T-helper 2 cell (primary cell): Measurements from ENCODE around the gene JADE2.

Experiments
- DNase-seq, 5 experiments: peaks; one replicate each; pipeline versions ENCODE4 v3.0.0 to v3.0.0-alpha.2; 2012 to 2022

JADE2 gene

DNA sequence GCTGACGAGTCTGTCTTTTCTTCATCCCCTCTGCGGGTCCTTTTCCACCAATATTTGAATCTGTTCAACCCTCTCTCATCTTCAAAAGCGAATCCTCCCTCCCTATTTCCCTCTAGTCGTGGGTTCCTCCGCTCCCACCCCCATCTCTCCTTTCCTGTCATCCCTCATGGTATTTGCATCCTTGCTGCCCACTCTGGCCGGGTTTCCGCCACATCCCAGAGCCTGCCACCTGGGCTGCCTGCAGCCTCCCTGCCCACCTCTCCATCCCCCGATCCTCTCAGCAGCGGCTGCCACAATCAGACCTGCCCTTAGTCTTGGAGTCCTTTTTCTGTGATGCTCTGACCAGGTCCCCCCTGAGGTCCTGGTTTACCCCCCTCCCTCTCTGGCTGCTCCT is 44.9 kb downstream of the JADE2 start:
- no peak for DNase-seq

DNA sequence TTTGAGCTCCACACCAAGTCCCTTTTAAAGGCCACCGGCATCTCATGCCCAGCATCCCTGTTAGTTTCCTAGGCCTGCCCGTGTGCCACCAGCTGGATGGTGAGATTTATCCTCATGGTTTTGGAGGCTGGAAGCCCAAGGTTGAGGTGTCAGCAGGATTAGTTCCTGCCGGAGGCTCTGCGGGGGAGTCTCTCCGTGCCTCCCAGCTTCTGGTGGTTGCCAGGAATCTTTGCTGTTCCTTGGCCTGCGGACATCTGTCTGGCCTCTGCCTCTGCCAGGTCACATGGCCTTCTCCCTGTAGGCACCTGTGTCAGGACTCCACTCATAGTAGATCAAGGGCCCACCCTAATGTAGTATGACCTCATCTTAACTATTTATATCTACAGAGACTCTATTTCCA is 45.4 kb downstream of the JADE2 start:
- DNase-seq: no peak

DNA sequence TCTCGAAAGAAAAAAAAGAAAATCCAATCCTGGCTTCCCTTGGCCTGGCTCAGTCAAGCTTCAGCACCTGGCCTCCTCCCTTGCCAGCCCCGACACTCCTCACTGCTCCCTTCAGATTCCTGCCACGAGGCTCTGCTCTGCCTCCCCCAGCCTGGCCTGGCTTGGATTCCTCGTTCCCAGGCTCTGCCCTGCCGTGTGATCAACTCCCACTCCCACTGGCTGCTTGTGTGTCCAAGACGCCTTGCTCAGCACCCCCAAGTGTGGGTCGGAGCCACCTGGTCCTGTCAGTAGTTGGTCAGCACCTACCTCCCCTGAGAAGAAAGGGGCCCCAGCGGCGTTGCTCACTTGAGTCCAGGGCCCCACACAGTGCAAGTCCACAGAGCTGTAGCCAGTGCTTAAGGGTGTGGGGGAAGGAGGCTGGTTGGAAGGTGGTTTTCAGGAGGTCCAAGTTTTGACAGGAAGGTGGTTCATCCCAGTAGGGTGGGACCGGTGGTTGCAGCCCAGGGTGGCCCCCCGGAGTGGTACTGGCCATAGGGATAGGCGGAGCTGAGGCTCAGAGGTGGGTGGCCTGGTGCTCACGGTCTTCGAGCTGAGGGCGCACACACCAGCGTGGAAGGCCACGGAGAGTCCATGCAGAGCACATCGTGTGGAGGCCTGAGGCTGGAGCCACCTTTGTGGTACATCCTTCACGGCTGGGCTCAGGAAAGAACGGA is 46.4 kb downstream of the JADE2 start:
- DNase-seq: no peak

DNA sequence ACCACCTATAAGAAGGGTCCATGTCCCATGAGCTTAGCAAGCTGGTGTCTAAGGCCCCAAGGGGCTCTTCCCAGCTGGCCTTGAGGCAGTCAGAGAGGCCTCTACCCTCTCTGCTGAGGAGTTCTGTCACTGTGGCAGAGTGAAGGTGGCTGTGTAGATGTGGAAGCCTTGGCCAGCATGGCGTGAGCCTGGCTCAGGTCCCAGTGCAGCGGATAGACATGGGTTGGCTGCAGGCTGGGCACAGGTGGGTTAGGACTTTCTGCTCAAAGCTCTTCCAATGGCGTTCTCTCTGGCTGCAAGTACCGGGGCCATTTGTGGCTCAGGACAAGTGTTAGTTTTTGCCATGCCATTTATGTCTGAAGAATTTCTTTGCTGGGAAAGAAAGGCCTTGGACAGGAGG is 47.3 kb downstream of the JADE2 start:
- no peak for DNase-seq

DNA sequence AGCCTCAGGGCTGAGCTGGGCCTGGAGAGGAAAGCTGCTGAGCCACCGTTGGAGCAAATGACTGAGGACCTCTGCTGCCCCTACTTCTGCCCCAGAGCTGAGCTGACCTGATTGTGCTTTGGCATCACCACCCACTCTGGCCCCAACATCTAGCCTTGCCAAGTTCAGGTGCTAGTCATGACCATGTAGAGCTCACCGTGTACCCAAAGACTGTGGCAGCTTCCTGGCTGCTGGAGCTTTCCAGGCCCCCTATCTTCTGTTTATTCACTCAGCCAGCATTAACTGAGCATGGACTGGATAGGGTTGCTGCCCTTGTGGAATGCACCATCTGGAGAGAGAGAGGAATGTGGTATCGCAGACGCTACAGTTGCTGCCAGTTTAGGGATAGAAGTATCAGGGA is 49.1 kb downstream of the JADE2 start:
- DNase-seq: no peak

DNA sequence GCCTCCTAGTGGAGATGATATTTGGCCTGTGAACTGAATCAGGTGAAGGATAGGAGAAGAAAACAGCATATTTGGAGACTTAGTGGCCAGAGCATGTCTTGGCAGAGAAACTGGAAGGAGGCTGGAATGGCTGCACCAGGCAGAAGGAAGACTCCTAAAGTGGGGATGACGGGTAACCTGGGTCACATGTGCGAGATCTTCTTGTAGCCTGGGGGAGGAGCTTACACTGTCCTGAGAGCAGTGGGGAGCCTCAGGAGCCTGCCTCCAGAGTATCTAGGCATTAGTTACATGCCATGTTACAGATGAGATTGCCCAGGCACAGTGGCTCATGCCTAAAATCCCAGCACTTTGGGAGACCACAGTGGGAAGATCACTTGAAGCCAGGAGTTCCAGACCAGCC is 49.8 kb downstream of the JADE2 start:
- DNase-seq: no peak

DNA sequence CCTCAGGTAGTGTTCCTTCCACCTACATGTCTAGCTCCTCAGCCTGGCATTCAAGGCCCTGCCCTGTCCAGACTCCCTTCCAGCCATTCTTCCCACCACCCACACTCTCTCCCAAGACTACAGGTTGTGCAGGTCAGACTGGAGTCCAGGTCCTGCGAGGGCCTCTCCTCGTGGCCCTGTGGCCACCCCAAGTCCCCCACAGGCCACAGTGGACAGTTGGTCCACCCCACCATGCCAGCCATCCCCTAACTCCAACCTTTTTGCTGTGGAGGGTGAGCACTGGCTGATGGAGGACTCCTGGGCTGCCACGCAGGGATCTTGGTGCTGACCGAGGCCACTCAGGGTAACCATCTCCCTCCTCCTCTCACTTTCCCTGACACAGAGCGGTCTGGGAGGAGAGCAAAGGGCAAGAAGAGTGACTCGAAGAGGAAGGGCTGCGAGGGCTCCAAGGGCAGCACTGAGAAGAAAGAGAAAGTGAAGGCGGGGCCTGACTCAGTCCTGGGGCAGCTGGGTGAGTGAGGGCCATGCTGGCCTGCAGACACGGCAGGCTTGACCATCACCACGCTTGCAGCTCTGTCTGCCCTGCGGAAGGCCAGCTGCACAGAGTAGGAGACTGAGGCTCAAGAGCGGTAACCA is 51.0 kb downstream of the JADE2 start:
- no peak for DNase-seq

DNA sequence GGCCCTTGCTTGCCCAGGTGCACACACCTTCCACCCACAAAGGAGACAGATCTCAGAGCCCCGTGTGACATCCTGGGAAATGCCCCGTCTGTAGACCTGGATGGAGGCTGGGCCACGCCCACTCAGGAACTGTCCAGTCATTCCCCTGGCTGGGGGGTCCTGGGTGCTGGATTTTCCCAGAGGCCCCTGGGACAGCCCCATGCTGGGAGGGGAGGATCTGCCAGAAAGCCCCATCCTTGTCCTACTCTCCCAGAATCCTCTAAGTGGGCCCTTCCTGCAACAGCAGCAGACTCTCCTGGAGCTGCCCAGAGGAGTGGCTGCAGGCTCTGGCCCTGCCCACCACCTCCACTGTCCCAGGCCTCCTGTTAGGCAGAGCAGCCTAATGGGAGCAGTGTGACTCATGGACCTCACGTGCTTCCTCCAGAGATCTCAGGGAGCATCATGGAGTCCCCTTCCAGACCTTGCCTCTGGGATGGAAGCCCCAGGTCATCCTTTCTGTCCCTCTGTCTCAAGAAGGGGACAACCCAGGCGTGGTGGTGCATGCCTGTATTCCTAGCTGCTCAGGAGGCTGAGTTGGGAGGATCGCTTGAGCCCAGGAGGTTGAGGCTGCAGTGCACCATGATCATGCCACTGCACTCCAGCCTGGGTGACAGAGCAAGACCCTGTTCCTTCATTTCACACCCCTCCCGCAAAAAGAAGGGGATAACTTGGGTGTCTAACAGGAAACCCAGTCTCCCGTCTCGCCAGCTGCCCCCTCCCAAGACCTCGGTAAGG is 51.7 kb downstream of the JADE2 start:
- DNase-seq: no peak

DNA sequence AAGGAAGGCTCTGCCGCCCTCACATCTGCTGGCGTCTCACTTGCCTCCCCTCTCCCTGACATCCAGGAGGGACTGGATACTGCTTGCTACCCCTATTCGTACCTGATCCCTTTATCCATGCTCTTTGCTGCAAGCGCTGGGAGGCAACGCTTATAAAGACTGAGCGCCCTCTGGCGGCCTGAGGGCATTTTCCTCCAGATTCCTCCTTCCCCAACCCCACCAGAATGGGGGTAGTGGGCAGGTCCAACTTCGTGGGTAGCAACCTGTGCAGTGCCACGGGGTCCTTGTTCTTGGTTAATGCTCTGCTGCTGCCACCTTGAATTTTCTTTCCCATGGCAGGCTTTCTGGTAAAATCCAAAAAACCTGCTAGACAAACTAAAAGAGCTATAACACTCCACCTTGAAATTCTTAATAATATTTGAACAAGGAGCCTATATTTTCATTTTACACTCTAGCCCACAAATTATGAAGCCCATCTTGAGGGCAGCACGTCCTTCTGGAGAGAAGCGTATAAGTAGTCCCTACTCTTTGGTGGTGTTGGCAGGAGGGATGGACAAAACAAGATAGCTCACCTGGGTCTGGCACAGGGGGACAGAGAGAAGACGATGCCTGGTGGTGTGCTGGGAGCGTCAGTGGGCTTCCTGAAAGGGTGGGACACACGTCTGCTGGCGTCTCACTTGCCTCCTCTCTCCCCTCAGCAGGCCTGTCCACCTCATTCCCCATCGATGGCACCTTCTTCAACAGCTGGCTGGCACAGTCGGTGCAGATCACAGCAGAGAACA is 52.5 kb downstream of the JADE2 start:
- DNase-seq: peak; percentile 43 to 73 (median 65)

DNA sequence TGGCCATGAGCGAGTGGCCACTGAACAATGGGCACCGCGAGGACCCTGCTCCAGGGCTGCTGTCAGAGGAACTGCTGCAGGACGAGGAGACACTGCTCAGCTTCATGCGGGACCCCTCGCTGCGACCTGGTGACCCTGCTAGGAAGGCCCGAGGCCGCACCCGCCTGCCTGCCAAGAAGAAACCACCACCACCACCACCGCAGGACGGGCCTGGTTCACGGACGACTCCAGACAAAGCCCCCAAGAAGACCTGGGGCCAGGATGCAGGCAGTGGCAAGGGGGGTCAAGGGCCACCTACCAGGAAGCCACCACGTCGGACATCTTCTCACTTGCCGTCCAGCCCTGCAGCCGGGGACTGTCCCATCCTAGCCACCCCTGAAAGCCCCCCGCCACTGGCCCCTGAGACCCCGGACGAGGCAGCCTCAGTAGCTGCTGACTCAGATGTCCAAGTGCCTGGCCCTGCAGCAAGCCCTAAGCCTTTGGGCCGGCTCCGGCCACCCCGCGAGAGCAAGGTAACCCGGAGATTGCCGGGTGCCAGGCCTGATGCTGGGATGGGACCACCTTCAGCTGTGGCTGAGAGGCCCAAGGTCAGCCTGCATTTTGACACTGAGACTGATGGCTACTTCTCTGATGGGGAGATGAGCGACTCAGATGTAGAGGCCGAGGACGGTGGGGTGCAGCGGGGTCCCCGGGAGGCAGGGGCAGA is 53.3 kb downstream of the JADE2 start:
- DNase-seq: no peak

DNA sequence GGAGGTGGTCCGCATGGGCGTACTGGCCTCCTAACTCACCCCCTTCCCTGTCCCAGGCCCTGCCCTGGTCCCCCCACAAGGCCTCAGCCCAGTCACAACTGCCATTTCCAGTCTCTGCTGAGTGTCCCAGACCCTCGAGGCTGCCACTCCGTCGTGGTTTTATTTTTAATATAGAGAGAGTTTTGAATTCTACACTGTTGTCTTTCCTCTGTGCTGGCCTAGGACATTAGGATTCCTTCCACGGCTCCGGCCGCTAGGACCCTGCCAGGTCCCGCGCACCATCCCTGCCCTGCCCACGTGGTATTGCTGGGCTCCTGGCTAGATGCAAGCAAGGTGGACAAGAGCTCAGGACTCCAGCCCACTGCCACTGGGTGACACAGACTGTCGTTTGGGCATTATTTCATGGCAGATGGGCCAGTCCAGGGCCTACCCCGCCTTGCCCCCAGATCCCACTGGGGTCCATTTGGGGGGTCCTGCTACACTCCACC is 53.9 kb downstream of the JADE2 start:
- no peak for DNase-seq

DNA sequence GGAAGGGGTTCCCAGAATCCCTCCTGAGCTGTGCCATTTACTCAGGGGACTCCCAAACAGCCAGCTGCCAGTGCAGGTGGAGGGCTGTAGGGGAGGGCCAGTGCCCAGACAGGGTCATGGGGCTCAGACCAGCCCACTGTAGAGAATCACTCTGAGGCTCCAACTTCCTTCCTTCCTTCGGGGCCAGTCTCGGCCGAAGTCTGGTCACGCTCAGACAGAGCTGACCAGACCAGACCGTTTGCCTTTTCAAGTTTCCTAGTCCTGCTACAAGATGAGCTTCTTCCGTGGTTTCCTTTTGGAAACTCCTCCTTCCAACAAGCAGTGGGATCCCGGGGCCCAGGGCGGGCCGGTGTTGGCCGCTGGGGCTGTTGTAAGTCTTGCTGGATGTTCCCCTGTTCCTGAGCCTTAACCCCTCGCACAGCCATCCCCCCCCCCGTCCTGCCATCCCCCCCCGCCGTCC is 54.6 kb downstream of the JADE2 start:
- DNase-seq: no peak

DNA sequence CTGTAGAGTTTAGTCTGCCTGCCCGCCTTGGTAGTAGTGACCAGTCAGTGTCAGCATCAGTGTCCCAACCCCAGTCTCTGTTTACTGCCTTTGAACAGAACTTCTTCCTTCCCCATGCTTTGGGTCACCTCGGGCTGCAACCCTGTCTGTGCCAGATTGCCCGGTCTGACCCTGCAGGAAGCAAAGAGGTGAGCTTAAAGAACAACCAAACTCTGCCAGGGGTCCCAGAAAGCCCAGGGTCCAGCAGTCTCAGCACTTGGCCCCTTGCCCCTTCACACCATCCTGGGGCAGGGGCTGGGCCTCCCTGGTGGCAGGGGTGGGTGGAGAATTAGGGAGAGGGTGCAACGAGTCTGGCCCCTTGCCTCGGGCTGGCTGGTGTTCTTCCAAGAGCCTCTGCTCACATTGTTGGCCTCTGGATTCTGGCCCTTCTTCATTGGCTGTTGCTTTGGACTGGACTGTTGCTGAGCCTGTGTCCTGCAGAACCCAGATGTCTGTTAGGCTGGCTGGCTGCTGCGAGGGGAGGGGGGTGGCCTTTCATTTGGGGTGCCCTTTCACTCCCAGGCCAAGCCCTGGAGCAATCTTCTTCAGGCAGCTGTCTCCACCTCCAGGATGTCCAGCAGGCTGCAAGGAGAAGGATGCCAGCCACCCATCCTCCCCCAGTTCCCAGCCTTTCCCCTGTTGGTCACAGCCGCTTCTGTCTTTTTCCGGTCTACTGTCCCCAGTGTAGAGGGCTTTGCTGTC is 55.9 kb downstream of the JADE2 start:
- DNase-seq: no peak

DNA sequence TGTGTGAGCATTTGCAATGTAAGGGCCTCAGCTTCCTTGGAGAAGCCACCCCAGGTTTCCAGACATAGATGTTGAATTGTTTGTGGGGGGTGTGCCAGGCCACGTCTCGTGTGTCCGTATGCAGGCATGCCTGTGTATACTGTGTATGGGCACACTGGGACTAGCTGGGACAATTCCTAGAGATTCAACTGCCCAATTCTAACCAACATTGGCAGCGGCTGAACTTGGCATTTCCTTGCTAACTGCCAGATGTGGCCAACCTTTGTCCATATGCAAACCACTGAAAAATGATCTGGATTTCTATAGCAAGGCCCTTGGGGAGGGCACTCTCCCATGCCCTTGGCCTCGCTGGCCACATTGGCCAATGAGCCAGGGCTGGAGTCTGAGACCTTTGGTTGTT is 56.8 kb downstream of the JADE2 start:
- DNase-seq: no peak

DNA sequence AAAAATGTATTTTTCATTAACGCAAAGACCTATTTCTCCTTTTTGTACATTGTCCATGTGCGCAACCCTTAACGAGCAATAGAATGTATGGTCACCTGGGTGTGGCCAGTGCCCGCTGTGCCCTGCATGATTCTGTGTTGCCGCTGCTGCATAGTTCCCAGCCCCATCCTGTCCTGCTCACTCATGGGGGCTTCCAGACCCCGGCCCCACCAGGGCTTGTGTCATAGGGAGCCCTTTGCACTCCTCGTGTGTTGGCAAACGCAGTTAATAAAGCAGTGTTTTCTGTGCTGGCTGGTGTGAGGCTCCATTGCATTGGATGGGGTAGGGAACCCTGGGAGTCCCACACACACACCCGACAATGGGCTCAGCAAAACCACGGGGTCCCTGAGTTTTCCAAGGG is 57.5 kb downstream of the JADE2 start:
- no peak for DNase-seq

DNA sequence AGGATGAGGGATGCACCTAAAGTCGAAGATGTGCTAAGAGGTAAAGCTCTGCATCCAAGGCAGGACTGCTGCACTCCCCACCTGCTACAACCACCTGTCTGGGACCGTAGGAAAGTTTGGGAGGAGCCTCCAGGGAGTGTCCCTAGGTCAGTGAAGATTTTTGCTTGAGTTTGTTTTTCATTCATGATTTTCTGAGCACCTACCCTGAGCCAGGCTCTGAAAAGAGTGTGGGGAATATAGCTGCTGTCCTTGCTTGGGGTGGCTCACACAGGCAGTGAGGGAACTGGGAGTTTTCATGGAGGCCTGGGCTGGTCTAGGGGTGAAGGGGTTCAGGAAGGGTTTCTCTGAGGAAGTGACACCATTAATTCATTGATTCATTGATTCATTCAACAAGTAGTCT is 58.3 kb downstream of the JADE2 start:
- DNase-seq: no peak

DNA sequence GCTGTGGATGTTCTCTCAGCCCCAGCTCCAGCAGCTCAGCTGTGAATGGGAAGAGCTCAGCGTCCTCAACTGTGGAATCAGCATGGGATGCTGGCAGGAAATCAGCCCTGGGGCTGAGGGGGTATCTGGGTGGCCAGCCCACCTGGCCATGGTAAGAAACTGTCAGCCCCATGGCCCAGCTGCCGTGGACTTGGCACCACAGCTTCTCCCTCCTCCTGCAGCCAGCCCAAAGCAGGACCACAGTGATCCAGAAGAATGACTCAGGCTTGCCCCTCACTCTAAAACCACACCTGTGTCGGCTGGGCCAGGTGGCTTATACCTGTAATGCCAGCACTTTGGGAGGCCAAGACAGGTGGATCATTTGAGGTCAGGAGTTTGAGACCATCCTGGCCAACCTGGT is 59.2 kb downstream of the JADE2 start:
- no peak for DNase-seq

DNA sequence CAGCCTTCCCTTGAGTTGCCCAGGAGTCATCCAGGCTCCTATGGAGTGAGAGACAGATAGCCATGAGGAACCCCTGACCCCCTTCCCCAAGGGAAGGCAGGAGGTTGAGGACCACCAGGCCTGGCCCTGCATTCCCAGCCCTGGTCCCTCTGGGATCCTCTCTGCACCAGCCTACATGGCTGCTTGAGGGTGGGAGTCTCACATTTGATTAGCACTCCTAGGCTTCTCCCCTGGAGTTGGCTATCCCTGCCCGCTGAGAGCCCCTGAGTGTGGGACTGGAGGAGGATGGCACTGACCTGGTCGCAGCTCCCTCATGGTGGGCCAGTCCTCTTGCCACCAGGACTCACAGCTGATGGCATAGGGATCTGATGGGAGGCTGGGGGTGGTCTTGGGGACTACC is 60.5 kb downstream of the JADE2 start:
- DNase-seq: no peak

DNA sequence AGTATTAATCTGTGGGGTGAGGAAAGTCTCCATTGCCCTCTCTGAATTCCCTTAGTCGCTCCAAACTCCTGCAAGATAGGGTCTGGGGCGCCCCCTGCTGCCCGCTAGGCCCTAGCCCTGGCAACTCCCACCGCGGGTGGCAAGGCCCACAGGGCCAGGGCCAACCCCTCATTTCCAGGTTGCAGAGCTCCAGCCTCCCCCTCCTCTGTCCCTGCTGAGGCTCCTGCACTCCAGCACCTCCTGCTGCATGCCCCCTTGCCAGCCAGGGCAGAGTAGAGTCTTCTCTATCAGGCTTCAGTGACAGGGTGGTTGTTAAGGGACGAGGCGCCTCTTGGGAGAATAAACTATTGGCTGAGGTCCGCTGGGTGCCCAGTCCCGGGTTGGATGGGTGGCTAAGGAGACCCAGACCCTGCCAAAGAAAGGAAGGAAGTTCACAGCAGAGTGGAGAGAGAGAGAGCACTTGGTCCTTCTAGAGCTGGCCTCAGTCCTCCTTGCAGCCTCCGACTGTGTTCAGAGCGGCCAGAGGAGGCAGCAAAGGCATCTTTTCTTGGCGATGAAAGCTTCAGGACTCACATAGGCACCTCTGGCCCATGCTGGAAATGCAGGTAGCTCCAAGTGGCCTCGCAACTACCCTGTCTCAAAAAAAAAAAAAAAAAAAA is 61.5 kb downstream of the JADE2 start:
- peak; percentile 54 to 90 (median 69) for DNase-seq

DNA sequence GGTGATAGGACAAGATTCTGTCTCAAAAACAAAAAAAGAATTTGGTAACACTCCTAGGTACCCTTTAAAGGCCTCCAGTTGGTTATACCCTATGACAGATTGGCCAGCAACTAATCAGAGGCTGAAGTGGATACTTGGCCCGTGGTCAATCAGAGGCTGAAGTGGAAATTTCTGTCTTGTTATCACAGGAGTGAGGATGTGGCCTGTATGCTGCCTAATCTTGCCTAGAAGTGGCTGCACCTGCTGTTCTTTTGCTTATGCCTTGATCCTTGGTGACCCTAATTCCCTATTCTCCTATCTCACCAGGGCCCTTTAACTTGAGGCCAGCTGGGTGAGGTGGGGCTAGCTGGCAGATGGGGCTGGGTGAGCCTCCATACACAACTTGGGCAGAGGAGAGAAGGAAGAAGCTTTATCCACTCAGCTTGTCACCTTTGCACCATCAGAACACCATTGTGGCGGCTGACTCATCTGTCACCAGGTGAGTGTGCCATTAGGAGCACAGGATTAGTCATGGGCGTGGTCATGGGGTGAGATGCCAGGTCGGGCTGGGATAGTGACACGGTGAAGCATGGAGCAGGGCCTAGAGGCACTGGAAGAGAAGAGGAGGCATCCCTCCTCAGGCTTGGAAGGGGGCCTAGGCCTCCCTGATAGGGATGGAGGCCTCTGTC is 65.7 kb downstream of the JADE2 start:
- DNase-seq: peak in 2 of 5 experiments; percentile 13 to 59
